Fibroblast of lung (primary cell): ENCODE results near the gene JADE2.

ENCODE experiments used
- CTCF ChIP-seq, 2 donors: IDR thresholded peaks in 1 of 2; conservative IDR thresholded peaks in 1 of 2; 1 replicate in 1 of 2; 2 replicates in 1 of 2; pipeline ENCODE4 v1.5.1; 2011 to 2012; ENCODE audit warnings: low read length in 2 of 2, control low read depth in 1 of 2, inconsistent platforms in 1 of 2, low read depth in 1 of 2, mild to moderate bottlenecking in 1 of 2
- EZH2 ChIP-seq: IDR thresholded peaks from 2 replicates; pipeline ENCODE4 v1.5.1; 2012; ENCODE audit warnings: low read length, control low read depth, mild to moderate bottlenecking; ENCODE audit errors: missing control alignments

- TF ChIP-seq EZH2 (no peak), CTCF (conservative IDR thresholded peaks at IDR 0.05 in 1 of 2, IDR thresholded peaks at IDR 0.05 in 1 of 2; ENCODE audit: low read depth in 1 of 2, low read length in 2 of 2) (no peak)
Observed at GRCh38 chr5:134529460-134529859, 4.0 kb downstream of the JADE2 start.
